Middle frontal gyrus (tissue), 1 donor: ENCODE data around the gene S100PBP.
"Not testable (repeated sequence)": the region's sequence is repeated elsewhere in the genome, so short reads cannot be mapped to it uniquely, and the experiment has no call there.

Source experiments
- DNase-seq: peaks from one replicate; pipeline ENCODE4 v3.0.0-alpha.2; 2015; ENCODE audit warnings: low spot score; ENCODE audit errors: extremely low spot score

S100PBP gene

DNA sequence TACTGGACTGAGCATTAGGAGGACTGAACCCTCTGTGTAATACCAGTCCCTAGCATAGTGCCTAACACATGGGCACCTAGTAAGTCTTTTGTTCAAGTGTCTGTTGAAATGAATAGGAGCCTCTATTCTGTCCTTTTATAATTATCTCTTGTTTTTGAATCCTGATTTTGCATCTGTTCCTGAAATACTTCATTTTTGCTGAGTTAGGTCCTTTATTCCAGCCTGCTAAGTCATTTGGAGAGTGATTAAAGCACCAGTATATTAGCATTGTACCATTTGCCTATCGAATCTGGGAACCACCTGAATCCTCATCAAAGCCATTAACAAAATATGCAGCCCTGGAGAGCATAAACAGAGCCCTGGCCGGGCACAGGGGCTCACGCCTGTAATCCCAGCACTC lies 32.6 kb upstream of the S100PBP start:
- DNase-seq: no peak

DNA sequence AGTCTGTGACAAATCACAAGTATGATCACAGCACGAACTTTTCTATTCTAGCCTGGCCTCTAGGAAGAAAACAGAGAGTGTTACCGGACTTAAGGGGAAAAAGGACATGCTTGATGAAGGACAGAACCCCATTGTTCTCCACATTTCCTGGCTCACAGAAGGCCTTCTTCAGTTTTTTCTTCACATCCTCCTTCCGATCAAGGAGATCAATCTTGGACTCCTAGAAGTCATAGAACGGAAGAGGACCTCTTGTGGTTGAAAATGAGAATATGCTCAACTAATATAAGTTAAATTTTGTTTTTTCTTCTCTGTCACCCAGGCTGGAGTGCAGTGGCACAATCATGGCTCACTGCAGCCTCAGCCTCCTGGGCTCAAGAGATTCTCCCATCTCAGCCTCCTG lies 30.6 kb upstream of the S100PBP start:
- DNase-seq: no peak

DNA sequence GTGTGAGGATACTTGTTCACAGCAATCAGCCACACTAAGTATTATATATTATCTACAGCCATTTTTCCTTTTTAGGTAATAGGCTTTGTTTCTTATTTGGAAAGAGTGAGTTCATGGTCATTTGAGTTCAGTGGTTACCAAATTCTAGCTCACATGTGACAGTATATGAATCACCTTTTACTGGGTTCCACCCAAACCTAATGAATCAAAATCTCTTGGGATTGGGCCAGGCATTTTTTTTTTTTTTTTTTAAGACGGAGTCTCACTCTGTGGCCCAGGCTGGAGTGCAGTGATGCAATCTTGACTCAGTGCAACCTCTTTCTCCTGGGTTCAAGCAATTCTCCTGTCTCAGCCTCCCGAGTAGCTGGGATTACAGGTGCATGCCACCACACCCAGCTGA lies 28.1 kb upstream of the S100PBP start:
- not testable (repeated sequence) for DNase-seq

DNA sequence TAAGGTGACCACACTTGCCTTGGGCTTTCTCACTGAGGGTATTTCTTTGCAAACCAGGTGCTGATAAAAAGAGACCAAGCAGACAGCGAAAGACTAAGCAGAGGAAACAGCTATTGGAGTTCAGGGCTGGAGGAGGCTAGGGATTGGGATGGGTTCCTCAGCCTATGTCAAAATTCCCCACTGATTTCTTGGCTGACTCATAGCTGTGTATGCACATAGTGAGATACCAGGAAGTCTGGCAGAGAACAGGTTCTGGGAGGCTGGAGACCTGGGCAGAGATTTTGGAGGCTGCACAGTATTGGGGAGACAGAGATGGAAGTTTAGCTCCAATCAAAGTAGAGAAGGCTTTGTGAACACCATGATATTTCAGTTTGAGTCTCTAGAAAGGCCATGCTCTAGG lies 25.6 kb upstream of the S100PBP start:
- DNase-seq: no peak

DNA sequence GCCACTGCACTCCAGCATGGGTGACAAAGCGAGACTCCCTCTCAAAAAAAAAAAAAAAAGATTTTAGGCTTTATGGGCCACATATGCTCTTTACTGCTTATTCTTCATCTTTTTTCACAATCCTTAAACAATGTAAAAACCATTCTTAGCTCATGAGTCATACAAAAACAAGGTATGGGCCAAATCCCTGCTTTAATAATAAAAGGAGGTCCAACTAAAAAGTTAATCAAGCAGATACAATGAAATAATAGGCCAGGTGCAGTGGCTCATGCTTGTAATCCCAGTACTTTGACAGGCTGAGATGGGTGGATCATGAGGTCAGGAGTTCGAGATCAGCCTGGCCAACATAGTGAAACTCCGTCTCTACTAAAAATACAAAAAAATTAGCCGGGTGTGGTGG lies 21.7 kb upstream of the S100PBP start:
- not testable (repeated sequence) for DNase-seq

DNA sequence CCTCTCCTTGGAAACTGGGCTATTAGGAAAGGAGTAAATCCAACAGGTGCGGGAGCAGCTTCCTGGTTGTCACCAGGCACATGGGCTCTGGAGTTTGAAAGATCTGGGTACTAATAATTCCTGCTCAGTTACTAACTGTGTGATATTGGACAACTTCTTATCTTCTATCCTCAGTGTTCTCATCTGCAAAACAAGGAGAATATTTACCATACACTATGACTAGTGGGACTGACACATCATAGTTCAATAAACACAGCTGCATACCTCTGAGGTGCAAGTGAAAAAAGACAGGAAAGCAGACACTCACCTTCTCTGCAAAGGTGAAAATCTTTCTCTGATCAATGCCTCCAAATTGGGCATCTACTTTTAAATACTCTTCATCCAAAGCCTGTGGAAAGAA lies 20.0 kb upstream of the S100PBP start:
- DNase-seq: no peak

DNA sequence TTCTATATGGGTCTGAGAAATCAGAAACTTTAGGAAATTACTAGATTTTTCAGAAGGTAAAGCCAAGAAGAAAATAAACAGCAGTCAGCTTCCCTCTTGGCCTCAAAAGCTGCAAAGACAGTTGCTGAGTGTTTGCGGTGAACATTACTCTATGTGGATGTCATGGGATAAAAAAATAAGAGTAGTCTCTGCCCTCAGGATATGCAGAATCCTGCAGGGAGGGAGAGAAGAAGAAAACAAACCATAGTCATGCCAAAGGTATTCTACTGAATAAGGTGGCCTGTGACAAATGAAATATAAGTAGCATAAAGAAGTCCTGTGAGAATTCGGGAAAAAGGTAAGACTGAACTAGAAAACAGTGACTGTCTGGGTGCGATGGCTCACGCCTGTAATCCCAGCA lies 19.3 kb upstream of the S100PBP start:
- DNase-seq: no peak

GRCh38 chr1:32798679-32799416 lies 18.6 kb upstream of the S100PBP start:
- no peak for DNase-seq

DNA sequence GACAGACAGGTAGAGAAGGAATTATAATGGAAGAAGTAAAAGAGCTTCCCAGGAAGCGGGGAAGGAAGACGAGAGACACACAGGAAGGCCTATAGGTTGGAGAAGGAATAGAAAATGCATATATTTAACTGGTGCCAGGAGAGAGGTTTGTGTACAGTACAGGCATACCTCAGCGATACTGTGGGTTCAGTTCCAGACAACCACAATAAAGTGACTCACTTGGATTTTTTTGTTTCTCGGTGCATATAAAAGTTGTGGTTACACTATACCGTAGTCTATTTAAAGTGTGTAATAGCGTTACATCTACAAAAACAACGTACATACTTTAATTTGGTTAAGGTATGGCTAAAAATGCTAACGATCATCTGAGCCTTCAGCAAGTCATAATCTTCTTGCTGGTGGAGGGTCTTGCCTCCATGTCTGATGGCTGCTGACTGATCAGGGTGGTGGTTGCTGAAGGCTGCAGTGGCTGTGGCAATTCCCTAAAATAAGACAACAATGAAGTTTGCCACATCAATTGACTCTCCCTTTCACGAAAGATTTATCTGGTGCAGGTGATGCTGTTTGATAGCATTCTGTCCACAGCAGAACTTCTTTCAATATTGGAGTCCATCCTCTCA lies 16.2 kb upstream of the S100PBP start:
- no peak for DNase-seq

- DNase-seq: not testable (repeated sequence)
Observed at GRCh38 chr1:32804460-32804859, 13.0 kb upstream of the S100PBP start.

DNA sequence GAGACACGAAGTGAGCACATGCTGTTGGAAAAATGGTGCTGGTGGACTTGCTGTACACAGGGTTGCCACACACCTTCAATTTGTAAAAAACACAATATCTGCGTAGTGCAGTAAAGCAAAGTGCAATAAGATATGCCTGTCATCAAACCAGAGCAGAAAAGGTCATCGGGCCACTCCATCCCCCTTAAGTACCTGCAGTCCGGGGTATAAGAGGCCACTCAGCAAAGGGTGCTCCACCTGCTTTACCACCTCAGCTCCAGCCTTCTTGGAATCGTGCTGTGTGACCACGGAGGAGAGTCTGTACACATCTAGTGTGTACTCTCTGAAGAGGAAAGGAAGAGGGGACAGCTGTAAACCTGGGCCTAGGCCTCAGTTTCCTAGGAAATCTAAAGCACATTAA lies 11.2 kb upstream of the S100PBP start:
- DNase-seq: no peak

DNA sequence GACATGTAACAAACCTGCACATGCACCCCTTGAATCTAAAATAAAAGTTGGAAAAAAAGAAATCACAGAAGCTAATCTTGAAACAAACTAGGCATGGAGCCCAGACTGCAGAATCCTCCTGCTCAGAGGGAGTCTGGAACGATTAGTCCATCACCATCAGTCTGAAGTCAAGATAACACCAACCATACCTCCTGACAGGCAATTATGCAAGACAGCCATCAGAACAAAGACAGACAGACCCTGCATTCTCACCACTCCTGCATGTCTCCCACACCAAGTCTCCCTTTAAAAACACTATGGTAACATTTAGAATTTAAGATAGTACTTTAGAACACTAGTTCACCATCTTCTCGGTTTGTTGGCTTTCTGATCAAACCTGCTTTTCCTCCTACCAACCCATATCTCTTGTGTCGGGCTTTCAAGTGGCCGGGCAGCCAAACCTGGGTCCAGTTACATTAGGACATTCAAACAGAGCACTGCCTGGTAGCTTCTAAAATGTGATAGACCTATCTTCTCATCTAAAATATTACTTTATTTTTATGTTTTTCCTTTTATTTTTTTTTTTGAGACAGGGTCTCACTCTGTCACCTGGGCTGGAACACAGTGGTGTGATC lies 10.4 kb upstream of the S100PBP start:
- no peak for DNase-seq

GRCh38 chr1:32808580-32808979 lies 8.9 kb upstream of the S100PBP start:
- DNase-seq: no peak

DNA sequence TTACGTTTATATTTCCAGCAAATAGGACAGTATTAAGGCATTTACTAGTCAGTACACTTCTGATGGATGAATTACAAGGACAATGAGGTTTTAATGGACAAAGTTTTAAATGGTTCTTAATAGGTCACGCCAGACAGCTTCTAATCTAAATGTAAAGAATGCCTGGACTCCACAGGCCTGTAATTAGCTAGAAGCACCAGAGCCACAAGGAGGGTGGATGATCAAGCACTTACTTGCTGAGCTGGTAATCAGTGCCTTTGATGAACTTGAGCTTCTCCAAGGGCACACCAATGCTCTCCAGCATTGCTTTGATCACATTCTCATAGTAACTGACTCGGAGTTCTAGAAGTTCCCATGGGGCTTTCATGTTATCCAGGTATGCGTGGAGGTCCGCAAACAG lies 7.1 kb upstream of the S100PBP start:
- DNase-seq: no peak

- DNase-seq: no peak
Observed at GRCh38 chr1:32811265-32811664, 6.2 kb upstream of the S100PBP start.

GRCh38 chr1:32811917-32812316 lies 5.5 kb upstream of the S100PBP start:
- no peak for DNase-seq

- DNase-seq: no peak
Observed at GRCh38 chr1:32813941-32814739, 3.3 kb upstream of the S100PBP start.

DNA sequence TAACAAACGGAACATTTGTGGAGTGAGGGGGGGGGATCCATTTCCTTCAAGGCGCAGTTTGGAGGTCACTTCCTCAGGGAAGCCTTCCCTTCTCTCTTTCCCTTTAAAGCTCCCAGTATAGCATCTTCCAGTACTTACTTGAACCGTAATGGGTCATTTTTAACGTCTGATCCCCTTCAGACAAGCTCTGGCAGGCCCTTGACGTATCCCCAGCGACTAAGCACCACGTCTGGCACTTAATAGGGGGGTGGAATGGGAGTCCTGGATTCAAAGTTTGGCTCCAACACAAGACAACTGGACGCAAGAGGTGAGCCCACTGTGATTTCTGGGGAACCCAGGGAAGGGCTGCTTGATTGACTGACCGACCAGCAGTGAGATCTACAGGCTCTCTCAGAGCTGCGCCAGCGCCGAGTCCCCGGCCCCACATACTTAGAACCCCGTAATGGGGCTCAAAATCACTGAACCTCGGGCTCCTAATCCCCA lies 736 bp upstream of the S100PBP start:
- no peak for DNase-seq

- DNase-seq: no peak
Observed at GRCh38 chr1:32817815-32818786, 648 bp downstream of the S100PBP start.

DNA sequence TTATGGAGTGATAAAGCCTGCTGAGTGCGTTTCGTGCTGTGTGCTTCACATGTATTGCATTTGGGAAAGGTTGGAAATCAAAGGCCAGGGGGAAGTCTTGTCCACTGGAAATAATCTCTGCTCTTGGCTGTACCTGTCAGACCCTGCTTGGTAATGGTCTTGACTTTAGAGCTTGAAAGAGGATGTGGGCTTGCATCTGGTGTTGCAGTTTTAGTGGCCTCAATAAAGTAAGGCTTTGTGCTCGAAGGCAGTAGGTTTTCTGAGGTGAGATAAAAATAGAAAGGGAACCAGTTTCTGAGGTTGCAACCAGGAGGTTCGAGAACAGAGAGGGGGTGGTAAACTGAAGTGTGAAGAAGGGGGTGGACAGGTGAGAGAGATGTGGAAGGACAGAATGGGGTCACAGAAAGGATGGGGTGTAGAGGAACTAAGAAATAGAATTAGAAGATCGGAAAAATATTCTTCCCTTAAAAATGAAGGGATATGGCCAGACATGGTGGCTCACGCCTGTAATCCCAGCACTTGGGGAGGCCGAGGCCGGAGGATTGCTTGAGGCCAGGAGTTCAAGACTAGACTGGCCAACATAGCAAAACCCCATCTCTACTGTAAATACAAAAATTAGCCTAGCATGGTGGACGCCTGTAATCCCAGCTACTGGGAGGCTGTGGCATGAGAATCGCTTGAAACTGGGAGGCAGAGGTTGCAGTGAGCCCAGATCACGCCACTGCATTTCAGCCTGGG lies 1.5 kb downstream of the S100PBP start:
- DNase-seq: no peak
